ENCODE measurements around the gene GAB1.

Gene GAB1

DNA sequence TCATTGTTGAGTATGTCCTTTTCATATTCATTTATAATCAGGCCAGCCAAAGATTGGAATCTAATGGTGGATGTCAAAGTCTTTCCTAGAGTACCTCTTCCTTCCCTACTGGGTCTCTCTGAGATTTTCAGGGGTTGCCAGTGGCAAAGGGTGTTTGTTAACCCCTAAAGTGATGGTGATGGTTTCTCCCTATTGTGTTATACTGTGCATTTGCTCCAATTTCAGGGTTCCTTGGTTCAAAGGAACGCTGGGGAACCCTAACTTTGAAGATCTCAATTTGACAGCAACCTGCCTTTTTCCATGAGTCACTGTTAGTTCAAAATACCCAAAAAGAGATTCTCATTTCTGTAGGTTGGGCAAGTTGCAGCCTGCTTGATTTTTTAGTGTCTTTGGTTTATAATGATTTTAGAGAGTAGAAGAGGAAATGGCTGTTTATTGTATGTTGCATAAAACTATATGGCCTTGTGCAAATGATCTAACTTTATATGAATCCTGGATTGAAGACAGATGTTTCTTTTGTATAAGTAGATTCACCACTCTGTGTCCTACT, 23.0 kb downstream of the GAB1 start:
- no peak for DNase-seq

DNA sequence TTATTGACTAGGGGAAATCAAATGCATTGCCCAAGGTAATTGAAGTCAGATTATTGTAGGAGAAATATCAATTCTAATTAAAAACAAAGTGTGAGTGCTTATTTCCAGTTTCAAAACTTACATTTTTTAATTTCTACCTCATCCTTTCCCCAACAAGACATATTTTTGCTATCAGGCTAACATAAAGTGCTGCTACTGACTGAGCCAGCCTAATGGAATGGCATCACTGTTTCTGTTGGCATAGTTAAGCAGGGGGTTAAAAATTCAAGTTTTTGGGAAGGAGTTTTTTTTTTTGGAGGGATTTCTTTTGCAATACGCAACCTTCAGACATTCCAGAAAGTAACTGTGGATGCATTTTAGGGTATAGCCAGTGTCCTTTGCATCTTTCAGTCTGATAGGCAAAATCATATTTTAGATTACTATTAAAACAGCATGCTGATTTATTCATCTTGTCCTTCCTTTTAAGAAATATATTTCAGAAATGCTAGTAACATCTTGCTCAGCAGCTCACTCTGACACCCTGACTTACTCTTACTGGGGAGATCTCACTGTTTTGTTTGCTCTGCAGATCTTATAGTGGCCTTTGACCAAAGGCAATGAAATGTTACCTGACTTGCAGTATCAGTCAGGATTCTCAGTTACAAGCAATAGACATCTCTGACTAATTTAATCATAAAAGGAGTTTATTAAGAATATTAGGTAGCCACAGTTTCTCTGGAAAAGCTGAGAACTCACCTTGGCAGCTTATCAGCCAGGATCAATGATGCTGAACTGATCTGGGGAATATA, 24.4 kb downstream of the GAB1 start:
- no peak for DNase-seq

DNA sequence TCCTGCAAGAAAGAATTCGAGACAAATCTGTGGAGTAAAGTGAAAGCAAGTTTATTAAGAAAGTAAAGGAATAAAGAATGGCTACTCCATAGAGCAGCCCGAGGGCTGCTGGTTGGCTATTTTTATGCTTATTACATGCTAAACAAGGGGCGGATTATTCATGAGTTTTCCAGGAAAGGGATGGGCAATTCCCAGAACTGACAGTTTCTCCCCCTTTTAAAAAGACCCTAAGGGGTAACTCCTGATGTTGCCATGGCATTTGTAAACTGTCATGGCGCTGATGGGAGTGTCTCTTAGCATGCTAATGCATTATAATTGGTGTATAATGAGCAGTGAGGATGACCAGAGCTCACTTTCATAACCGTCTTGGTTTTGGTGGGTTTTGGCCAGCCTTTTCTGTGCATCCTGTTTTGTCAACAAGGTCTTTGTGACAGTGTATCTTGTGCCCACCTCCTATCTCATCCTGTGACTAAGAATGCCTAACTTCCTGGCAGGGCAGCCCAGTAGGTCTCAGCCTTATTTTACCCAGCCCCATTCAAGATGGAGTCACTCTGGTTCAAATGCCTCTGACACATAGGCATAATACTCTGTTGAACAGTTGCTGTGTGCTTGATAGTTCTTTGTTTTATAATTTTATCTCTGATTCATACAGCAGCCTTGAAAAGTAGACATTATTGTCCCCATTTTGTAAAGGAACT, 25.8 kb downstream of the GAB1 start:
- no peak for DNase-seq

DNA sequence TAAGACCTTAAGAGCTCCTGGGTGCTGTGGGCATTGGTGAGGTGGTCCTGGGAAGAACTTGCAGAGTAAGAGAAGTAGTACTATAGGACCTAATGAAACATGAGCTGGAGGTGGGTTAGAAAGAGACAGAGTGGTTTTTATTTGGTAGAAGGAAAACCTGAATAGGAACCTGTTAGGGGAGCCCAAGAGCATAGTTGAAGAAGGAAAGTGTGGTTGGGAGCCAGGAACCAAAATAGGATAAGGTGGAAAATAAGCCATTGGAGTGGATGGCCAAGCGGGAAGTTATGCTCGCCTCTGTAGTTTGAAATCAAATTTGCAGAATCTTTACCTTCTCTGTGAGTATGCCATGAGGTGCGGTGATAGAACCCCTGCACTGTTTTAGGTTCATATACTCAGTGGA, 26.7 kb downstream of the GAB1 start:
- DNase-seq, result no peak

DNA sequence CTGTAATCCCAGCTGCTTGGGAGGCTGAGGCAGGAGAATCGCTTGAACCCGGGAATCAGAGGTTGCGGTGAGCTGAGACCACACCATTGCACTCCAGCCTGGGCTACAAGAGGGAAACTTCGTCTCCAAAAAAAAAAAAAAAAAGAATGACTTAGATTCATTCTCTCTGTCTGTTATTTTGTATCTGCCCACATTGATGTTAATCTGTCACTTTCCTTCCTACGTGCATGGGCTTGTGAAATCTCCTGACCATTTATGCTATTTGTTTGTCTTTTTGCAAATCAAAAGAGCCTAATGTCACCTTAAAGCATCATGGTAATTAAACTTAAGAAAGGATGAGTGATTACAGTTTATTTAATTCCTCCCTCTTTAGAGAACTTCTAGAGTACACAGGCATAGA, 27.4 kb downstream of the GAB1 start:
- DNase-seq, result no peak

DNA sequence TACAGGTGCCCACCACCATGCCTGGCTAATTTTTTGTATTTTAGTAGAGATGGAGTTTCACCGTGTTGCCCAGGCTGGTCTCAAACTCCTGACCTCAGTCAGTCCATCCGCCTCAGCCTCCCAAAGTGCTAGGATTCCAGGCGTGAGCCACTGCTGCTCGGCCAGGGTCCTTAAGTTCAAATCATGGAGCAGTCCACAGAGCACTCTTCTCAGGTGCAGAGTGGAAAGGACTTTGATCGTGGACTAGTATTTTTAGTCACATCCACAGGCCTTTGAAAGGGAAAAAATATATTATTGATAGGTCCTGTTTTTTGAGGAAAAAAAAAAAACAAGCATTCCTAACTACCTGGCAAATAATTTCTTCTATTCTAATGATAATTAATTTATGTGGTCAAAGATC, 31.2 kb downstream of the GAB1 start:
- DNase-seq, result no peak

DNA sequence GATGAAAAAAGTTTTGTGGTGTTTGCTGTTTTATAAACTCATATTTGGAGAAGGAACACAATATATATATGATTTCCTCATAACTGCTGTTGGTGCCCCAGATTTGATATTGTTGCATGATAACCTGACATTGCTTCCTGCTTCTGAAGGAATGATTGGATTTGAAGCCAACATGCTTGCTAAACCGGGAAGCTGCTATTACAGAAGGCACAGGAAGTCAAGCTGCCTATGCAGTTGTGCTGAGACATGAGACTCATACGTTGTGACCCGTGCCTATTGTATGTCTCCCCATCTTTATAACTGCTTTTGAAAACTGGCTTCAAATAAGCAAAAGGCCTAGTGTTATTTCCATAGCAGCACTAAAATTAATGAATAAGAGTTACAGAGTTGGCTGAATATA, 32.9 kb downstream of the GAB1 start:
- DNase-seq, result no peak

DNA sequence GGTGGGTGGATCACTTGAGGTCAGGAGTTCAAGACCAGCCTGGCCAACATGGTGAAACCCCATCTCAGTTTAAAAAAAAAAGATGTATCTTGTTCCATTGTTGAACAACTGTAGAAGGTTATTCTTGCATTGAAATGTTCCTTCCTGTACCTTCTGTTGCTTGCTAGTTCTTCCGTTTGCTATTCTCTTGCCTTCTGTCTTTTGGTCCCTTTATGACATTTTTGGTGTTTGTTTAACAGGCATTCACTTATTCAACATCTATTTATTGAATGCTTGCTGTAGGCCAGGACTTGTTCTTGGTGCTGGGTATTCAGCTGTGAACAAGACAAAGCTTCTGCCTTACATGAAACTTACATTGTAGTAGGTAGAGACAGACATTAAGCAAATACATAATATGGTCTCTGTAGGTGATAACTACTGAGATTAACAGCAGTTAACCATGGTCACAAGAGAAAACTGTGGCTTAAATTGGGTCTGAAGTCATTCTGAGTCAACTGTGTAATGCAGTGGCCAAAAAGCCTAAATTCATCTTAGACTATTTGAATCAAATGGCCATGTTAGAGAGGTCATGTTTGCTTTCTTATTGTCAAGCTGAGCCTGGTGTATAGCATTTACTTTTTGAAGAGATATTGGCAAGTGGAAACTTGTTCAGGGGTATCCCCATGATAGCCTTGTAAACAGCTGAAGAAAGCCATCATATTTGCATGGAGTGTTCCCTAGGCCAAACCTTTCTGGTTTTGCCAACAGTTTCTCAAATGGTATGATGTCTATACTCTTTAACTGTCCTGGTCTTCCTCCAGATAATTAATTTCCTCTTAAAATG, 35.6 kb downstream of the GAB1 start:
- DNase-seq, result no peak

DNA sequence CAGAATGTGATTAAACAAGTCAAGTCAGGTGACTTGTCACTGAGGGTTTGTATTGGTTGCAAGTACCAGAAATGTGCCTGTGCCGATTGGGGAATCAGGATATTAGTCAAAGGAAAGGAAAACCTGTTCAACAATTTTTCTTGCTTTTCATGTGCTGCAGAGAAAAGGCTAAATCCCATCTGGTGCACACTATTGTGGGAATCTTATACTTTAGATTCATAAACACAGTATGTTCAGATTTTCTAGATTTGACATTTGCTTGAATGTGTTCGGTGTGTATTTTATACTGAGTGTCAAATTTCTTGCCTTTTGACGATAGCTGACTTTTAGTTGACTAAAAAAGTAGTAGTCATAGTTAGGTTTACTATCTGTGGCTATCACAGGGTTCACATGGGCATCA, 37.6 kb downstream of the GAB1 start:
- no peak for DNase-seq

DNA sequence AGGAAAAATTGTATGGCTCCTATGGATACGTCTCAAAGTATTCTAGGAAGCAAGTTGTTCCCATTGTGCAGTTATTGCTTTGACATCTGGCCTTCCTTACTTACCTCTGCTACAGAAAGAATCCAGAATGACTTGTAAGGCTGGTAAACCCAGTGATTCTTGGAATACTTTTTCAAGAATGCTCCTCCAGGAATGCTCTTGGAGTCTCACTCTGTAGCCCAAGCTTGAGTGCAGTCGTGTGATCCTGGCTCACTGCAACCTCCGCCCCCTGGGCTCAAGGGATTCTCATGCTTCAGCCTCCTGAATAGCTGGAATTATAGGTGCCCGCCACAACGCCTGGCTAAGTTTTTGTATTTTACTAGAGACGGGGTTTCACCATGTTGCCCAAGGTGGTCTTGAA, 38.1 kb downstream of the GAB1 start:
- DNase-seq, result no peak

DNA sequence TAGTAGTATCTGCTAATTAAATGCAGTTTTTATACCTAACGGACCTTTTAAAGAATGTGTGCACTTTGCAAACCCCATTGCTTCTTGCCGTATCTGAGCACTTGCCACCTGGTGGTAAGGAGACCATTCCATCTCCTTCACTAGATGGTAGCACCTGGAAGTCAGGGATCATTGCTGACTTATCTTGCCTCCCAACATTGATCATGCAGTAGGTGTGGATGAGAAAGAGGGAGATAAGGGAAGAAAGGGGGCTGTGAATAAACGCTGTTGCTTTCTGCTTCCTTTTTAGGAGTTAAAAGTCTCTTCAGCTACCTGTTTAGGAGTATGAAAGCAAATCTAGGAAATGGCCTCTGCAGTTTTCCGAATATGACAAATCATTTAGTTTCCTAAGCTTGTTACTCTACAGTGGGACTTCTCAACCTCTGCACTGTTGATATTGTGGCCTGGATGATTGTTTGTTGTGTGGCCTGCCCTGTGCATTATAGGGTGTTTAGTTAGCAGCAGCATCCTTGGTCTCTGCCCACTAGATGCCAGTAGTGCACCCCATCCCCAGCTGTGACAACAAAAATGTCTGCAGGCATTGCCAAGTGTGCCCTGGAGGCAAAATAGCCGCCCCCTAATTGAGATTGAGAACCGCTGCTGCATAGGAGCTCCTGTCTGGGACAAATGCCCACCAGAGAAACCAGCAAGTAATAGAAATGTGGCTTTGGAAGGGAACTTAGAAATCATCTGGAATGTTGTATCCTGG, 38.8 kb downstream of the GAB1 start:
- no peak for DNase-seq

DNA sequence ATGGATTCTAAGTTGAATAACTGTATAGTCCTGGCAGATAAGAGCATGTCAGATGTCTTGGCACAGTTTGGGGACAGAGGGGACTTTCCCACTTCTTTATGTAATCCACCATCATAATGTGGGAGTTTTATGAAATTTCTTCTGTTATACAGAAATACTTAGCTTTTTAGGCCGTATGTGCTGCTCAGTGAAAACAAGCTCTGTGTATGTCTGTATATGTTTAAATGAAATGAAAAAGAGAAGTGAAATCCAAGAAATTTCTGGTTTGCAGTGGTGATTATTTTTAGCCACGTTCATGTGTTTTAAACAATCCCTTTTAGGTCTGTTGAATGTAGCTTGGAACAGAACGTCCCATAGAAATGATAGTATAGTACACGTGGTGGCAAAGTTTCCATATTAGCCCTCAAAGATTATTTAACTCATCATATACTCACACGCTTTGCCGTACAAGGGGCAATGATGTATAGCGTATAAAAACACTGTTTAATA, 41.0 kb downstream of the GAB1 start:
- no peak for DNase-seq

DNA sequence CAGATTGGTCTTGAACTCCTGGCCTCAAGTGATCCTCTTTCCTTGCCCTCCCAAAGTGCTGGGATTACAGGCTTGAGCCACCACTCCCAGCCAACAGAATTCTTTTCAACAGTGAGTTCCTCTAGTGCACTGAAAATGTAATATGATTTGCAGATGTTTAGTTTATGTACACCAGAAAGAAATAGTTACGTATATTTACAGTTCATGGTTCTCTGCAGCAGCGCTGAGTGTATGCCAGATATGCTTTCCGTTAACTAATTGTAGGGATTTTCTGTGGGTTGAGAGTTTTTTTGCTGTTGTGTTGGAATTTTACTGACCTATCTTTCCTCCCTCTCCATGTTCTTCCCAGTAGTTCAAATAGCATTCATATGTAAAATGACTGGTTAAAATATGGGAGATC, 44.0 kb downstream of the GAB1 start:
- no peak for DNase-seq

DNA sequence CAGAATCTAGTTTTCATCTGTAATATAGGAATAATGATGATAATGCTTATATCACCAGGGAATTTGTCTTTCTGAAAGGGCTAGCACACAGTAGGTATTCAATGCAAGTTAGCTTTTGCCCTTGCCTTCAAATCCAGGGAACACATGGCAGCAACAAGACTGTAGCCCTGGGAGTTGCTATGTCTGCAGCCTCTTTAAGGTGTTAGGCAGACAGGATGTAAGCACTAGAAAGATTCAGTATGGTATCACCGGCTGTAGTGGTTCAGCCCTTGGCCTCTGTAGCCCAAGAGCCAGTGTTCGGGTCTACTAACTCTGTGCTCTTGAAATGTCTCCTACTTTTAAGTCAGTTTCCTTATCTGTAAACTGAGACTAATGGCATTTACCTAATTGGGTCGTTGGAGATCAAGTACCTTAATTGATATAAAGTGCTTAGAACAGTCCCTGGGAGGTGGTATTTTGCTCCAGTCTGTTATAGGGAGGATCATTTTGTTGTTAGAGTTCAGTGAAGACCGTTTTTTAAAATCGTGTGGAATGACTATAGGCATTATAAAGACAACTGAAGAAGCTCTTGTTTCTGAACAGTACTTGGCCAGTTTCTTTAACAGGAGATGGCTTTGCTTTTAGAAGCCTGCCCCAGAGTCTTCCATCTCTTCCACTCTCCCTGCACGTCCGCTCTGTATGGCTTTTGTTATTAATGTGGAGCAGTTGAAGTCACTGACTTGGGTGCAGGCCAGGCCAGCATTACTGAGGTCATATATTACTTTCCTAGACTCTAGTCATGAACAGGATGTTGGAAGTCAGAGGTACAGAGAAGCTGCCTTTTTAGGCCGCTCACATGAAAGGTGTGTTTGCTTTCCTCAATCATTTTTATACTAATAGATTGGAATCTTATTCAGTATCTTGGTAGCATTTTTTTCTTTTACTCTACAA, 44.8 kb downstream of the GAB1 start:
- DNase-seq, result no peak

DNA sequence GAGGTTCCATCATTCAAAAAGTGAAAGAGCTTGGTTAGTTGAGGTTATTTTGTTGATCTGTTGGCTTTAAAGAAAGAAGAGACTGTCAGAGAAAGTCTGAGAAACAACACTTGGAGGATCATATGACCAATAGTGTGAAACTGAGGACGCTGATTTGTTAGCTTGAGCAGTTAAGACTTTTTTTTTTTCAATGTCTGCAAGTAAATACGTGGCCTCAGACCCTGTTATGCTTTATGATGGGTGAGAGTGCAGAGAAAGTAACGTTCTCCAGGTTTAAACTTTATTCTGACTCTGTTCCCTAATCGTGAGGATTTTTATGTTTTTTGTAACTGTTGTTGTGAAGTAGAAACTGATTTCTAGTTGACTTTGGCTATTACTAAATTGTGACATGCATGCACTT, 45.9 kb downstream of the GAB1 start:
- no peak for DNase-seq

DNA sequence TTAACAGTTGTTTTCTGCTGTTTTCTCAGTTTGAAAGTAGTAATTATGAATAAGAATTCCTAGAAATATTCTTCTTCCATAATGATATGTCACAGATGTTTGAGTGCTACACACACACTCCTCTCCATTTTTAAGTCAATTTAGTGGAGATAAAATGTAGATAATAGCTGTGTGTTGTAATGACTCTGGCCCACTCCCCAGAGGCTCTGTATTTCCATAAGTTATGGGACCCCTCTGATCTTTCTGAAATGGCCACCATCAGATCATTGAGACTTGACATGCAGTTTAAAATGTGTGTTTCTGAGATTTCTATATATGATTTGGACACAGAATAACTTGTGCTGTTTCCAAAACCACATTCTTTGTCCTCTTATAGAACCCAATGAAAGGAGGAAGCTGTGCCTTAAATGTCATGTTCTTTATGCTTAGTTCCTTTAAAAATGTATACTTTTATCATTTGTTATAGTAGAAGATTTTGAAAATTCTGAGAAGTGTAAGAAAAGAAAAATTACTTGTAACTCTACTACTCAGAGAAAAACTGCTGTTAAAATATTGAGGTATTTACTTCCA, 46.4 kb downstream of the GAB1 start:
- no peak for DNase-seq

DNA sequence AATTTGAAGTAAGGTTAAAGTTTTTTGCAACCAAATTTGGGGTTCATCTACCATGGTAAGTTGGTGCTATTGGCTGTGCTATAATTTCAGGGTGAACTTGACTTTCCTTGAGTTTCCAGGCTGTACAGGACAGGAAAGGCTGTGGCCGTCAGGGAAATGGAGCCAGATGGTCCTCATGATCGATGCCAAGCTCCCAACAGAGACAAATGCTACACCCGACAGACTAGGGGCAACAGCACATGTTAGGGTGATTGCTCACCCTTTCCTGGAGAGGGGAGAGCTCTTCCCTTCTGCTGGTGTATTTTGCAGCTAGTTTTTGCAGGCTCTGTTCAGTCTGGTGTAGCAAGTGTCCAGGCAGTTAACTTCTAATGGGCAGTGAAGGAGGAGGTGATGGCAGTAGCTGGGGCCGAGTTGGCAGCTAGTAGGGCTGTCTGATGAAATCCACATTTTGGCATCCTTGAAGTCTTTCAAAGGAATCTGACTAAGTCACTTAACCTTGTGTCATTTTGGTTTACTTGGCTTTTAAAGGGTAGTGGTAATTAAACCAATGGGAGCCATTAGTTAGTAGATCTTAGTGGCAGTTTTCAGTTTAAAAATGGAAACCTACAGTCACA, 47.8 kb downstream of the GAB1 start:
- DNase-seq, result no peak

DNA sequence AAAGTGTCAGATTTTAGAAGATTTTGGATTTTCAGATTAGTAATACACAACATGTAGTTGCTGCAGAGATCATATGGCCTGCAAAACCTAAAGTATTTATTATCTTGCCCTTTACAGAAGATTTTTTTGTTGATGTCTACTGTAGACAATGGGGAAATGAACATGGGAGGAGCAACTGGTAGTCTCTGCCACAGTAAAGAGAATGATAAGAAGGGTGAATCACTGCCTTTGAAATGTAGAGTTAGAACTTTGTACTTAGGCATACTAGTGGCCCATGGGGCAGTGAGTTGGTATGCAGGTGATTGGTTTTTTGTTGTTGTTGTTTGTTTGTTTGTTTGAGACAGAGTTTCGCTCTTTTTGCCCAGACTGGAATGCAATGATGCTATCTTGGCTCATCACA, 50.1 kb downstream of the GAB1 start:
- DNase-seq, result no peak

DNA sequence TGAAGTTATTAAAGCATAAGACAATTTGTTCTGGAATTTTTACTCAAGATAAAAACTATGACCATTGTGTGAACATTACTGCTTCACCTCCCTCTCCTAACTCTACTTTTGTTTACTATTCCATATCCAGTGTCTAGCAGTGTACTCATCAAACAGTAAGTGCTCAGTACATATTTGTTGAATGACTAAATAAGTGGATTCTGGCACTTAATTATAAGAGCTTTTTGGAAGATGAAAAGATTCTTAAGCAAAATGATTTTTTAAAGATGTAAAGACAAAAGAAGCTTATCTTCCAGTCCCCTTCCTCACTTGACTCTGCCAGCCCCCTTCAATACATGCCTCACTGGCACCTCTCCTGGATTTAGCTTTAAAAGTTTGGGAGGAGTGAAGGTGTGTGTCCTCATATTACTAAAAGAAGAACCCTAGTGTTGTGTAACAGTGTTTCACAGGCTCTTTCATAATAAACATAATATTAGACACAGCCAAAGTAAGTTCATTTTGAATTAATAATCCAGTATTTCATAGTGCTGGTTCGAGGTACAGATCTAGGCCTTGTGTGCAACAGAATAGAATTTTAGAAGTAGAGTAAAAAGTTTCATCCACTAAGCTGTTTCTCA, 53.0 kb downstream of the GAB1 start:
- no peak for DNase-seq

DNA sequence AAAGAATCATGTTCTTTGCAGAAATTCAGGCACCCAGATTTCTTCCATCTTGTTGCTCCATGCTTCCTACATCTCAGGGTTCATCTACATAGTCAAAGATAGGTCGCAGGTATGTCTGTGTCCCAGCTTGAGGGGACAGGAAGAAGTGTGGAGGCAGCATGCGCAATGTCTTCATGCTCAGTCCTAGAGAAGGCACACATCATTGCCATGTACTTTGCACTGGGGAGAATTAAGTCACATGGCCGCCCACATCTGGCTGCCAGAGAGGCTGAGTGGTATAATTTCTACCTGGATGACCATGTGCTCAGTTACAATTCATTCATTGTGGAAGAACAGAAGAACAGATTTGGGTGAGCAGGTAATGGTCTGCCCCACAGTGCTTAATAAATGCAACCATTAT, 54.1 kb downstream of the GAB1 start:
- DNase-seq, result no peak
